ENCODE data around the gene ZNF319. TPM values are rescaled to one million over a fixed set of nuclear protein-coding genes. Genes with fewer than 3 reads are reported as not detected.

The ZNF319 gene
- total RNA-seq, 2 experiments from 2014 or later, result 5.6 to 7.0 TPM

- Mint-ChIP-seq H3K9me3 (no peaks in the 10 kb centered on the region), H3K4me1 (ENCODE audit: low read depth) (peaks cover 41% of the 10 kb centered on the region), H3K4me3 (no peak overlapping the region), H3K27ac (no peak overlapping the region), H3K27me3 (no peaks in the 10 kb centered on the region), H3K36me3 (ENCODE audit: low read depth) (peaks cover 8% of the 10 kb centered on the region)
- no peak for DNase-seq
- intact Hi-C loops (cut with micrococcal nuclease), result no loop called here
- no peak for ATAC-seq
- TF ChIP-seq CTCF (IDR thresholded peaks at IDR 0.05), result no peak
- ChIA-PET CTCF (interaction anchor here (4.3 kb wide), 1 partner anchor 97 kb away, joined by 36 read pairs; no protein-coding TSS in a partner anchor), POLR2A (no interaction called here)
Measured at GRCh38 chr16:57996406-57997175, 3.9 kb downstream of the ZNF319 start.

- H3K27me3 Mint-ChIP-seq, result no peaks in the 10 kb centered on the region
- peaks cover 8% of the 10 kb centered on the region for H3K36me3 Mint-ChIP-seq (ENCODE audit: low read depth)
- ATAC-seq (no peak), DNase-seq (no peak)
- intact Hi-C loops (cut with micrococcal nuclease), result no loop called here
- ChIA-PET CTCF (interaction anchor here (2.5 kb wide), 1 partner anchor 97 kb away, joined by 7 read pairs; no protein-coding TSS in a partner anchor), POLR2A (no interaction called here)
- H3K9me3 Mint-ChIP-seq, result no peaks in the 10 kb centered on the region
- no peak for TF ChIP-seq CTCF (IDR thresholded peaks at IDR 0.05)
- H3K4me1 Mint-ChIP-seq (ENCODE audit: low read depth), result peaks cover 41% of the 10 kb centered on the region
- H3K27ac Mint-ChIP-seq, result no peak overlapping the region
- no peak overlapping the region for H3K4me3 Mint-ChIP-seq
Measured at GRCh38 chr16:57995721-57996405, 4.6 kb downstream of the ZNF319 start.

GRCh38 chr16:57994778-57995177 lies 5.7 kb downstream of the ZNF319 start:
- no peak overlapping the region for H3K4me3 Mint-ChIP-seq
- POLR2A ChIA-PET, result no interaction called here
- peaks cover 41% of the 10 kb centered on the region for H3K4me1 Mint-ChIP-seq (ENCODE audit: low read depth)
- TF ChIP-seq CTCF (IDR thresholded peaks at IDR 0.05), result no peak
- peak; percentile 70 for DNase-seq
- peaks cover 8% of the 10 kb centered on the region for H3K36me3 Mint-ChIP-seq (ENCODE audit: low read depth)
- H3K27ac Mint-ChIP-seq, result no peak overlapping the region
- no peaks in the 10 kb centered on the region for H3K27me3 Mint-ChIP-seq
- CTCF ChIA-PET, result interaction anchor here (1.2 to 2.5 kb wide), 2 partner anchors 96 to 341 kb away, joined by 3 to 7 read pairs; no protein-coding TSS in a partner anchor
- no peaks in the 10 kb centered on the region for H3K9me3 Mint-ChIP-seq
- ATAC-seq, result peak; percentile 35
- intact Hi-C loops (cut with micrococcal nuclease), result no loop called here

GRCh38 chr16:57994361-57994760 lies 6.1 kb downstream of the ZNF319 start:
- Mint-ChIP-seq H3K9me3 (no peaks in the 10 kb centered on the region), H3K4me3 (no peak overlapping the region)

More at GRCh38 chr16:57994361-57994760, 6.1 kb downstream of the ZNF319 start:
- POLR2A ChIA-PET, result no interaction called here
- Mint-ChIP-seq H3K27ac (no peak overlapping the region), H3K27me3 (no peaks in the 10 kb centered on the region), H3K36me3 (ENCODE audit: low read depth) (peaks cover 8% of the 10 kb centered on the region), H3K4me1 (ENCODE audit: low read depth) (peaks cover 39% of the 10 kb centered on the region)
- no peak for TF ChIP-seq CTCF (IDR thresholded peaks at IDR 0.05)
- intact Hi-C loops (cut with micrococcal nuclease), result no loop called here
- ATAC-seq (no peak), DNase-seq (no peak)
- CTCF ChIA-PET, result interaction anchor here (0.6 to 2.5 kb wide), 3 partner anchors 96 to 342 kb away, joined by 3 to 7 read pairs (median 3); no protein-coding TSS in a partner anchor
